ENCODE measurements around the gene NRIP2. TPM values are rescaled to one million over a fixed set of nuclear protein-coding genes. Genes with fewer than 3 reads are reported as not detected.
A peak's percentile ranks its signal among the peaks of the same experiment; 100 is the strongest.

Gene NRIP2
- total and polyA plus RNA-seq, 5 donors from 2014 or later = 0.77 to 1.2 (median 1.0) TPM; not detected in 1

DNA sequence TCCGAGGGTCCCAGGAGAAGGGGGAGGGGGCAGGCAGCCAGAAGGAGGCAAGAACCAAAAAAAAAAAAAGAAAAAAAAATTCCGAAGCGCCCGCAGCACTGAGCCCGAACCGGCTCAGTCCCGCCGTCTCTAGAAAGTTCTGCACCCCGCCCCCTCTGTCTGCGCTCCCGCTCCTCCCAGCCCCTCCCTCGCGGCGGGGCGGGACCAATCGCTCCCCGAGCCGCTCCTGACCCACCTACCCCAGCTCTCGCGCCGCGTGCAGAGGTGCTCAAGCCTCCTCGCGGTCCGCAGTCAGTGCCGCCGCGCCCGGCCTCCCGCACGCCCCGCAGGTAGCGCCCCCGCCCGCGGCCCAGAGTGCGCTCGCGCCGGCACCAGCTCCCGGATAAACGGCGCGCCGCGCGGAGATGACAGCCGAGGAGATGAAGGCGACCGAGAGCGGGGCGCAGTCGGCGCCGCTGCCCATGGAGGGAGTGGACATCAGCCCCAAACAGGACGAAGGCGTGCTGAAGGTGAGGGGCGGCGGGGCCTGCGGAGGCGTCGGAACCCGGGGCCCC, 40.0 kb downstream of the NRIP2 start, which contains the start of gene FKBP4:
Gene FKBP4 (plus strand): TSS at position 235 of the 554 bp plus-strand sequence. CDS start 170 bp downstream, at position 405.
- peaks cover 4% of the 10 kb centered on the region for H3K27me3 Mint-ChIP-seq
- Histone ChIP-seq H3K9me3 (ENCODE audit: control insufficient read depth in 2 of 2, low read length in 2 of 2) (no peaks in the 10 kb centered on the region), H3K36me3 (ENCODE audit: control insufficient read depth, insufficient read depth, low read length) (peaks cover 20% of the 10 kb centered on the region), H3K4me1 (ENCODE audit: control insufficient read depth, insufficient read depth, low read length, poor library complexity, severe bottlenecking) (peaks cover 25% of the 10 kb centered on the region), H3K27me3 (ENCODE audit: control insufficient read depth, insufficient read depth, low read length) (no peaks in the 10 kb centered on the region), H3K4me3 (ENCODE audit: low read depth, low read length) (peak within 1 kb of the TSS; percentile 19), H3K27ac (ENCODE audit: insufficient read depth, low read length, poor library complexity, severe bottlenecking) (peak within 1 kb of the TSS; percentile 53)
- H3K9me3 Mint-ChIP-seq = no peaks in the 10 kb centered on the region
- H3K27ac Mint-ChIP-seq = peak within 1 kb of the TSS; percentile 60 to 91 (median 82)
- H3K4me3 Mint-ChIP-seq = peak within 1 kb of the TSS; percentile 93 to 97 (median 95)
- ATAC-seq (ENCODE audit: low read depth in 2 of 2) (peak; percentile 88 to 90), DNase-seq (peak; percentile 82 to 90 (median 86))
- peaks cover 6 to 27% (median 13%) of the 10 kb centered on the region in 4 donors for H3K4me1 Mint-ChIP-seq
- H3K36me3 Mint-ChIP-seq = peaks cover 9% of the 10 kb centered on the region

DNA sequence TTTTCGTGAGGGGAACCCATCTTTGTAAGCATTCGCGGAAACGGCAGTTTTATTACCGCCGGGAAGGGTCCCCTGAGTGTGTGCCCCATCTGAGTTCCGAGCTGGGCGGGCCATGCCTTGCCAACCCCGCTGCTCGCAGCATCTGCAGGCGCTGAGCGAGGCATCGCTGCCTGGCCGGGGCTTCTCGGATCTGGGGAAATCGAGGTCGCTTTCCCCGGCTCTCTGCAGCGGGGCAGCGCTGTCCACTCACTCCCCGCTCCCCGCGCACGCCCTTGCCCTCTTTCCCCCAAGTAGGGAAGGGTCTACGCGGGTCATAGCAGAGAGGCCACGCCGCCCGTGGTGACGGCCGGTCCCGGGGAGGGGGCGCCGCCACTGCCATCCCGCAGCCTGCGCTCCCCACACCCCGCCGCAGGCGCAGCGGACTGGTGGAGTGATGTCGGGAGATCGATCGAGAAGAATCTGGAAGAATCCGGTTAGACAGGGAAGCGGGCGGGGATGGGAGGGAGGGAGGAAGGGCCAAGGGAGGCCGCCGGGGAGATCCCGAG, 40.6 kb downstream of the NRIP2 start:
- Histone ChIP-seq H3K9me3 (ENCODE audit: control insufficient read depth in 2 of 2, low read length in 2 of 2) (no peaks in the 10 kb centered on the region), H3K27me3 (ENCODE audit: control insufficient read depth, insufficient read depth, low read length) (no peaks in the 10 kb centered on the region), H3K4me1 (ENCODE audit: control insufficient read depth, insufficient read depth, low read length, poor library complexity, severe bottlenecking) (peaks cover 25% of the 10 kb centered on the region), H3K27ac (ENCODE audit: insufficient read depth, low read length, poor library complexity, severe bottlenecking) (no peak overlapping the region), H3K4me3 (ENCODE audit: low read depth, low read length) (peak overlapping the region; percentile 19), H3K36me3 (ENCODE audit: control insufficient read depth, insufficient read depth, low read length) (peaks cover 17% of the 10 kb centered on the region)
- DNase-seq = peak; percentile 5 to 23 (median 15)
- Mint-ChIP-seq H3K36me3 (peaks cover 5% of the 10 kb centered on the region), H3K9me3 (no peaks in the 10 kb centered on the region), H3K27me3 (peaks cover 4% of the 10 kb centered on the region), H3K27ac (peak overlapping the region in 1 of 3 donors; percentile 82), H3K4me3 (peak overlapping the region; percentile 88 to 96 (median 94)), H3K4me1 (peaks cover 6 to 27% (median 12%) of the 10 kb centered on the region in 4 donors)
- ATAC-seq (ENCODE audit: low read depth in 2 of 2) = no peak

- peaks cover 3% of the 10 kb centered on the region for H3K36me3 Mint-ChIP-seq
- peaks cover 4% of the 10 kb centered on the region for H3K27me3 Mint-ChIP-seq
Observed at GRCh38 chr12:2793561-2793960, 41.3 kb downstream of the NRIP2 start.

GRCh38 chr12:2792671-2793500, 41.9 kb downstream of the NRIP2 start:
- ATAC-seq (ENCODE audit: low read depth in 2 of 2) = no peak
- DNase-seq = no peak
- H3K27ac ChIP-seq (ENCODE audit: insufficient read depth, low read length, poor library complexity, severe bottlenecking) = no peak overlapping the region
- H3K4me3 ChIP-seq (ENCODE audit: low read depth, low read length) = no peak overlapping the region
- H3K4me1 Mint-ChIP-seq = peaks cover 4 to 21% (median 10%) of the 10 kb centered on the region in 4 donors
- H3K27me3 ChIP-seq (ENCODE audit: control insufficient read depth, insufficient read depth, low read length) = no peaks in the 10 kb centered on the region
- no peaks in the 10 kb centered on the region for H3K9me3 Mint-ChIP-seq
- peaks cover 4% of the 10 kb centered on the region for H3K27me3 Mint-ChIP-seq
- H3K27ac Mint-ChIP-seq = peak overlapping the region in 2 of 3 donors; percentile 38 to 57
- no peaks in the 10 kb centered on the region for H3K9me3 ChIP-seq (ENCODE audit: control insufficient read depth in 2 of 2, low read length in 2 of 2)
- peaks cover 3% of the 10 kb centered on the region for H3K36me3 ChIP-seq (ENCODE audit: control insufficient read depth, insufficient read depth, low read length)
- no peaks in the 10 kb centered on the region for H3K36me3 Mint-ChIP-seq
- peaks cover 25% of the 10 kb centered on the region for H3K4me1 ChIP-seq (ENCODE audit: control insufficient read depth, insufficient read depth, low read length, poor library complexity, severe bottlenecking)
- H3K4me3 Mint-ChIP-seq = peak overlapping the region; percentile 87 to 96 (median 90)

More at GRCh38 chr12:2793561-2793960, 41.3 kb downstream of the NRIP2 start:
- Mint-ChIP-seq H3K9me3 (no peaks in the 10 kb centered on the region), H3K4me1 (peaks cover 6 to 27% (median 10%) of the 10 kb centered on the region in 4 donors), H3K27ac (peak overlapping the region in 1 of 3 donors; percentile 60), H3K4me3 (peak overlapping the region; percentile 87 to 96 (median 90))
- H3K27ac ChIP-seq (ENCODE audit: insufficient read depth, low read length, poor library complexity, severe bottlenecking) = no peak overlapping the region
- DNase-seq = no peak
- no peaks in the 10 kb centered on the region for H3K9me3 ChIP-seq (ENCODE audit: control insufficient read depth in 2 of 2, low read length in 2 of 2)
- H3K4me1 ChIP-seq (ENCODE audit: control insufficient read depth, insufficient read depth, low read length, poor library complexity, severe bottlenecking) = peaks cover 25% of the 10 kb centered on the region
- ATAC-seq (ENCODE audit: low read depth in 2 of 2) = no peak
- no peak overlapping the region for H3K4me3 ChIP-seq (ENCODE audit: low read depth, low read length)
- peaks cover 10% of the 10 kb centered on the region for H3K36me3 ChIP-seq (ENCODE audit: control insufficient read depth, insufficient read depth, low read length)
- no peaks in the 10 kb centered on the region for H3K27me3 ChIP-seq (ENCODE audit: control insufficient read depth, insufficient read depth, low read length)

DNA sequence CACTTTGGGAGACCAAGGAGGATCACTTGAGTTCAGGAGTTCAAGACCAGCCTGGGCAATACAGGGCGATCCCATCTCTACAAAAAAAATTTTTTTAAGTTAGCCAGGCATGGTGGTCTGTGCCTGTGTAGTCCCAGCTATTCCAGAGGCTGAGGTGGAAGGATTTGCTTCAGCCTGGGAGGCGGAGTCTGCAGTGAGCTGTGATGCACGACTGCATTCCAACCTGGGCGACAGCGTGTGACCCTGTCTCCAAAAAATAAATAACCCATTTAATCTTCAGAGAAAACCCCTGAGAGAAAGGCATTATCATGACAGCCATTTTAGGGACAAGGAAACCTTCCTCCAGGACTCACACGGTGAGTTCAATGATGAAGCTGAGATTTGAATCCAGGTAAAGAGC, 43.7 kb downstream of the NRIP2 start:
- Mint-ChIP-seq H3K36me3 (no peaks in the 10 kb centered on the region), H3K4me1 (peaks cover 0 to 5% (median 0%) of the 10 kb centered on the region in 4 donors), H3K27me3 (peaks cover 4% of the 10 kb centered on the region), H3K27ac (no peak overlapping the region), H3K4me3 (peak overlapping the region in 1 of 4 donors; percentile 18), H3K9me3 (no peaks in the 10 kb centered on the region)
- Histone ChIP-seq H3K9me3 (ENCODE audit: control insufficient read depth in 2 of 2, low read length in 2 of 2) (no peaks in the 10 kb centered on the region), H3K4me3 (ENCODE audit: low read depth, low read length) (no peak overlapping the region), H3K27me3 (ENCODE audit: control insufficient read depth, insufficient read depth, low read length) (no peaks in the 10 kb centered on the region), H3K27ac (ENCODE audit: insufficient read depth, low read length, poor library complexity, severe bottlenecking) (no peak overlapping the region), H3K36me3 (ENCODE audit: control insufficient read depth, insufficient read depth, low read length) (no peaks in the 10 kb centered on the region), H3K4me1 (ENCODE audit: control insufficient read depth, insufficient read depth, low read length, poor library complexity, severe bottlenecking) (peaks cover 14% of the 10 kb centered on the region)
- ATAC-seq (ENCODE audit: low read depth in 2 of 2) (no peak), DNase-seq (no peak)

- Mint-ChIP-seq H3K9me3 (no peaks in the 10 kb centered on the region), H3K27ac (no peak overlapping the region), H3K27me3 (peaks cover 16% of the 10 kb centered on the region), H3K4me1 (peaks cover 0 to 12% (median 6%) of the 10 kb centered on the region in 4 donors), H3K36me3 (no peaks in the 10 kb centered on the region), H3K4me3 (no peak overlapping the region)
- Histone ChIP-seq H3K4me3 (ENCODE audit: low read depth, low read length) (no peak overlapping the region), H3K27ac (ENCODE audit: insufficient read depth, low read length, poor library complexity, severe bottlenecking) (no peak overlapping the region), H3K36me3 (ENCODE audit: control insufficient read depth, insufficient read depth, low read length) (no peaks in the 10 kb centered on the region), H3K4me1 (ENCODE audit: control insufficient read depth, insufficient read depth, low read length, poor library complexity, severe bottlenecking) (peaks cover 8% of the 10 kb centered on the region), H3K9me3 (ENCODE audit: control insufficient read depth in 2 of 2, low read length in 2 of 2) (no peaks in the 10 kb centered on the region), H3K27me3 (ENCODE audit: control insufficient read depth, insufficient read depth, low read length) (peaks cover 8% of the 10 kb centered on the region)
- no peak for DNase-seq
- ATAC-seq (ENCODE audit: low read depth in 2 of 2) = no peak
Observed at GRCh38 chr12:2785017-2785416, 49.8 kb downstream of the NRIP2 start.

GRCh38 chr12:2783936-2784600, 50.8 kb downstream of the NRIP2 start:
- peak overlapping the region in 1 of 3 donors; percentile 49 for H3K27ac Mint-ChIP-seq
- H3K9me3 Mint-ChIP-seq = no peaks in the 10 kb centered on the region
- peaks cover 16% of the 10 kb centered on the region for H3K27me3 Mint-ChIP-seq
- peak overlapping the region in 2 of 4 donors; percentile 75 to 84 for H3K4me3 Mint-ChIP-seq
- Histone ChIP-seq H3K27me3 (ENCODE audit: control insufficient read depth, insufficient read depth, low read length) (peaks cover 8% of the 10 kb centered on the region), H3K4me1 (ENCODE audit: control insufficient read depth, insufficient read depth, low read length, poor library complexity, severe bottlenecking) (peaks cover 8% of the 10 kb centered on the region), H3K27ac (ENCODE audit: insufficient read depth, low read length, poor library complexity, severe bottlenecking) (no peak overlapping the region), H3K9me3 (ENCODE audit: control insufficient read depth in 2 of 2, low read length in 2 of 2) (no peaks in the 10 kb centered on the region), H3K4me3 (ENCODE audit: low read depth, low read length) (peak overlapping the region; percentile 14), H3K36me3 (ENCODE audit: control insufficient read depth, insufficient read depth, low read length) (no peaks in the 10 kb centered on the region)
- DNase-seq (peak; percentile 17 to 40 (median 38)), ATAC-seq (ENCODE audit: low read depth in 2 of 2) (peak; percentile 74 to 82)
- no peaks in the 10 kb centered on the region for H3K36me3 Mint-ChIP-seq
- H3K4me1 Mint-ChIP-seq = peaks cover 0 to 12% (median 6%) of the 10 kb centered on the region in 4 donors
